ENCODE results near the gene BAG2.
A peak's percentile ranks its signal among the peaks of the same experiment; 100 is the strongest.

Gene BAG2

DNA sequence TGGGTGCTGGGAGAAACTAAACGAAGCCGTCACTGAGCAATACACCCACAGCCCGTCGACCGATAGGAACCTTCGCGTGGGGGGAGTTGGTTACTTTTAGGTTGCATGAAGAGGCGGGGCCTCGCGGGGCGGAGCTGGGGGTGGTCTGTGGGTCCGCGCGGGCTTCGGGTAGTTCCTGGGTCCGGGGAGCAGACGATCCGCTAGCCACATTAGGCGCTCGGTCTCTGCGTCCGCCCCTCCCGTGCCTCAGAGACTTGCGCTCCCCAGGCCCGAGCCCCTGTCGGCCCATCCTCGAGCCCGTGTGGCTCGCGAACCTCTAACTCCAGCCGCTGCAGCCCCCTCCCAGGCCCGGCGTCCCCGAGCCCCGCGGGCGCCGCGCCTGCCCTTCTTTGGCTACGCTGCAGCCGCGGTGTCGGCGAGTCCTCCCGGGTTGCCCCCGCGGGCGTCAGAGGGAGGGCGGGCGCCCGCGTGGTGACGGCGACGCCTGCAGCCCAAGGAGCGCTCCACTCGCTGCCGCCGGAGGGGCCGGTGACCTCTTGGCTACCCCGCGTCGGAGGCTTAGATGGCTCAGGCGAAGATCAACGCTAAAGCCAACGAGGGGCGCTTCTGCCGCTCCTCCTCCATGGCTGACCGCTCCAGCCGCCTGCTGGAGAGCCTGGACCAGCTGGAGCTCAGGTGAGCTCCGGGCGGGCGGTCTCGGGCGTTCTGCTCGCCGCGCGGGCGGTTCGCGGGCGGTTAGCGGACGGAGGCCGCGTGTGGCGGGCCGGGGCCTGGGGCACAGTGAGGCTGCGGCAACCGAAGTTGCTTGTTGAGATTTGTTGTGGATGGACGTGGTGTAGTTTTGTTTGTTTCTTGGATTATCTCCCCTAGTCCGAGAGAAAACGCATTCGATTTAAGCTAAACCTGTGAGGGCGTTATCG is at the start of gene BAG2:
BAG2 (plus strand) TSS at position 191 of the 920 bp plus-strand sequence; CDS start at position 563, 372 bp downstream.
- peak; percentile 79 to 86 for DNase-seq

DNA sequence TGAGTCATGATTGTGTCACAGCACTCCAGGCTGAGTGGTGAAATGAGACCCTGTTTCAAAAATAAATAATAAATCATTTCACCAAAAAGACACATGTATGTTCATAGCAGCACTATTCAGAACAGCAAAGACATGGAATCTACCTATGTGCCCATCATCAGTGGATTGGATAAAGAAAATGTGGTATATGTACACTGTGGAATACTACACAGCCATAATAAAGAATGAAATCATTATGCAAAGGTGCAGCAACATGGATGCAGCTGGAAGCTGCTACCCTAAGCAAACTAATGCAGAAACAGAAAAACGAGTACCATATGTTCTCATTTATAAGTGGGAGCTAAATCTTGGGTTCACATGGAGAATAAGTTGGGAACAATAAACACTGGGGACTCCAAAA is 49.0 kb upstream of the BAG2 start:
- no peak for DNase-seq

GRCh38 chr6:57127763-57128162 is 44.4 kb upstream of the BAG2 start:
- no peak for DNase-seq

- no peak for DNase-seq
Measured at GRCh38 chr6:57130661-57131177, 41.4 kb upstream of the BAG2 start.

GRCh38 chr6:57134954-57135353 is 37.2 kb upstream of the BAG2 start:
- no peak for DNase-seq

GRCh38 chr6:57135885-57136284 is 36.2 kb upstream of the BAG2 start:
- DNase-seq, result no peak

DNA sequence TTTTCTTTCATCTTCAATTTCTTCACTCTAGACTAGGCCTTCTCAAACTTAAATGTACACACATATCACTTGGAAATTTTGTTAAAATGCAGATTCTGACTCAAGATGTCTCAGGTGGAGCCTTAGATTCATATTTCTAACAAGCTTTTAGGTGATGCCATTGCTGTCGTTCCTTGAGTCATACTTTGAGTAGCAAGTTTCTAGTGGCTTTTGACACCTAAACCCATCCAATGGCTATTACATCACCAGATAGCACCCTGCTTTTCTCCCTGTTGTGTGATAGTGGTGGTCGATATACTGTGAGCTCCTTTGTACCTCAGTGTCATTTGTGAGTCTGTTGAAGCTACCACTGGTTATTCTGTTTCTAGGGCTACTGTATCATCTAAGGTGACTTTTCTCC is 34.8 kb upstream of the BAG2 start:
- no peak for DNase-seq

DNA sequence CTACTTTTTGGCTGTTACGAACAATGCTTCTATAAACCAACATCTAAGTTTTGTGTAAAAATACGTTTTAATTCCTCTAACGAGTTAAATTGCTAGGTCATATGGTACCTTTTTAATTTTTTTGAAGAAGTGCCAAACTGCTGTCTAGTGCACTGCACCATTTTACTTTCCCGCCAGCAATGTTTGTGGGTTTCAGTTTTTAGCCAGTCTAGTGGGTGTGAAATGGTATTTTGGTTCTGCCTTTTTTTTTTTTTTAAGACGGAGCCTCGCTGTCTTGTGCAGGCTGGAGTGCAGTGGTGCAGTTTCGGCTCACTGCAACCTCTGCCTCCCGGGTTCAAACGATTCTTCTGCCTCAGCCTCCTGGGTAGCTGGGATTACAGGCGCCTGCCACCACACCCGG is 34.1 kb upstream of the BAG2 start:
- DNase-seq, result no peak

- DNase-seq, result no peak
Measured at GRCh38 chr6:57141451-57142177, 30.5 kb upstream of the BAG2 start.

DNA sequence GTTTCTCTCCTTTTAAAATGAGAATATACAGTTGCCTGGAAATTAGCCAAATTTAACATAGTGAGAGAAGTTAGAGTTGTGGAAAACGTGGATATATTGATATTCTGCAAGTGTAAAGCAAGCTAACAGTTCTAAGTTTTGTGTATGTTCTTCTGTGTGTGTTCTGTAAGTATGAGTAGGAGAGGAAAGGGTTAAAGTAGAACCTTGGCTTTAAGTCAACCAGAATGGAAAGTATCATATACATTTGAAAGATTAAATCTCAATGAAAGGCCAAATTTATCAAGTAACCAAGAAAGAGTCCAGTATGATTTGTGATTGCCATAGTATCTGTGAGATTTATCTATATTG is 30.0 kb upstream of the BAG2 start:
- DNase-seq, result no peak

- DNase-seq, result no peak
Measured at GRCh38 chr6:57143690-57144089, 28.4 kb upstream of the BAG2 start.

GRCh38 chr6:57147401-57147800 is 24.7 kb upstream of the BAG2 start:
- DNase-seq, result no peak

GRCh38 chr6:57147955-57148858 is 23.9 kb upstream of the BAG2 start:
- DNase-seq, result no peak

- DNase-seq, result no peak
Measured at GRCh38 chr6:57158658-57159057, 13.5 kb upstream of the BAG2 start.

- DNase-seq, result no peak
Measured at GRCh38 chr6:57159127-57159526, 13.0 kb upstream of the BAG2 start.

DNA sequence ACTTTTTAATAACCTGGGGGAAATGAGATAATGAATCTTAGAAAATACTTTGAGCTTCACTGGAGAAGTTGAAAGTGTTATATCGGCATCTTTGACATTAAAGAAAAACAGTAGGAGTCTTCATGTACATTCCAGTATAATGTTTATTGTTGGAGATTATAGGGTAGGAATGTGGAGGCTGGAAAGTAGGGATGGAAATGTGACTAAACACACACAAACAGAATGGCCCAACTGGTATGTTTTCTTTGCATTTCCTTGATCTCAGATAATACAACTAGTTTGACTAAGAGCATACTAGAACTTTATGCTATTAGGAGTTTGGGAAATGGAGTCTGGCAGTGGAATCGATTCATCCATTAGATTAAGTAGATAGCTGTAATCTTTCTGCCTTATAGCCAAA is 10.1 kb upstream of the BAG2 start:
- no peak for DNase-seq

- no peak for DNase-seq
Measured at GRCh38 chr6:57162516-57162915, 9.6 kb upstream of the BAG2 start.

GRCh38 chr6:57163956-57164355 is 8.2 kb upstream of the BAG2 start:
- no peak for DNase-seq

DNA sequence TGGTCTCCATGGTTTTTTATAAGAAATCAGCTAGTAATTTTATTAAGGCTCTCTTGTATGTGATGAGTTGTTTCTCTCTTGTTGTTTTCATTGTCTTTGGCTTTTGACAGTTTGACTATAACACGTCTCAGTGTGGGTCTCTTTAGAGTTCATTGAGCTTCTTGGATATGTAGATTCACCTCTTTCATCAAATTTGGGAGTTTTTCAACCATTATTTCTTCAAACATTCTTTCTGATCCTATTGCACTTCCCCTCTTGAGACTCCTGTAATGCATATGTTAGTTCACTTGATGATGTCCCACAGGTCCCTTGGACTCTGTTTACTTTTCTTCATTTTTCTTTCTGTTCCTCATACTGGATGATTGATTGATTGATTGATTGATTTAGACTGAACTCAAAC is 7.0 kb upstream of the BAG2 start:
- DNase-seq, result no peak

- peak; percentile 10 to 21 for DNase-seq
Measured at GRCh38 chr6:57173056-57173885, 1.1 kb downstream of the BAG2 start.

- no peak for DNase-seq
Measured at GRCh38 chr6:57173886-57174510, 1.9 kb downstream of the BAG2 start.

- no peak for DNase-seq
Measured at GRCh38 chr6:57174511-57174907, 2.4 kb downstream of the BAG2 start.
